GM18873 (cell line): ENCODE results near the gene BPTF.
"Not testable (repeated sequence)": the region's sequence is repeated elsewhere in the genome, so short reads cannot be mapped to it uniquely, and the experiment has no call there.

Source experiments
- ATAC-seq: cut with Tn5 transposase; IDR thresholded peaks from one replicate; pipeline ENCODE4 v1.9.1; 2021; ENCODE audit warnings: mild to moderate bottlenecking, moderate library complexity, moderate number of reproducible peaks; ENCODE audit not compliant: unreplicated experiment, low FRiP score

The BPTF gene

GRCh38 chr17:67831268-67831667, 6.0 kb downstream of the BPTF start:
- no peak for ATAC-seq

- ATAC-seq, result no peak
Measured at GRCh38 chr17:67833134-67833533, 7.8 kb downstream of the BPTF start.

- ATAC-seq, result no peak
Measured at GRCh38 chr17:67833946-67834631, 8.8 kb downstream of the BPTF start.

GRCh38 chr17:67834634-67835033, 9.3 kb downstream of the BPTF start:
- ATAC-seq, result no peak

- no peak for ATAC-seq
Measured at GRCh38 chr17:67836205-67836987, 11.1 kb downstream of the BPTF start.

GRCh38 chr17:67837965-67838364, 12.7 kb downstream of the BPTF start:
- no peak for ATAC-seq

- ATAC-seq, result no peak
Measured at GRCh38 chr17:67838538-67838937, 13.2 kb downstream of the BPTF start.

GRCh38 chr17:67841992-67842391, 16.7 kb downstream of the BPTF start:
- ATAC-seq, result no peak

GRCh38 chr17:67842648-67843047, 17.3 kb downstream of the BPTF start:
- no peak for ATAC-seq

GRCh38 chr17:67845374-67845773, 20.1 kb downstream of the BPTF start:
- no peak for ATAC-seq

- ATAC-seq, result not testable (repeated sequence)
Measured at GRCh38 chr17:67848189-67848588, 22.9 kb downstream of the BPTF start.

- ATAC-seq, result not testable (repeated sequence)
Measured at GRCh38 chr17:67848846-67849245, 23.5 kb downstream of the BPTF start.

GRCh38 chr17:67850991-67851631, 25.8 kb downstream of the BPTF start:
- ATAC-seq, result no peak

- ATAC-seq, result no peak
Measured at GRCh38 chr17:67853703-67854102, 28.4 kb downstream of the BPTF start.

- no peak for ATAC-seq
Measured at GRCh38 chr17:67854378-67854777, 29.1 kb downstream of the BPTF start.

GRCh38 chr17:67855504-67856324, 30.4 kb downstream of the BPTF start:
- ATAC-seq, result no peak

GRCh38 chr17:67856402-67856801, 31.1 kb downstream of the BPTF start:
- not testable (repeated sequence) for ATAC-seq

- no peak for ATAC-seq
Measured at GRCh38 chr17:67862614-67863217, 37.4 kb downstream of the BPTF start.

GRCh38 chr17:67863624-67864247, 38.4 kb downstream of the BPTF start:
- no peak for ATAC-seq

GRCh38 chr17:67865438-67865837, 40.1 kb downstream of the BPTF start:
- no peak for ATAC-seq
